GM12875 (cell line): ENCODE data around the gene SLC19A1.

ENCODE experiments used
- H3K4me3 ChIP-seq: one replicate; pipeline ENCODE4 v1.5.1; 2011; ENCODE audit warnings: low read depth, low read length, control low read depth
- CTCF ChIP-seq: IDR thresholded peaks from 2 replicates; pipeline ENCODE4 v1.5.1; 2011; ENCODE audit warnings: low read depth, mild to moderate bottlenecking, control low read depth, inconsistent platforms, low read length, moderate library complexity, borderline replicate concordance; ENCODE audit not compliant: insufficient read depth

SLC19A1 gene

GRCh38 chr21:45471525-45472221 is 70.6 kb downstream of the SLC19A1 start:
- no peak for TF ChIP-seq CTCF
- H3K4me3 ChIP-seq = no peak overlapping the region

DNA sequence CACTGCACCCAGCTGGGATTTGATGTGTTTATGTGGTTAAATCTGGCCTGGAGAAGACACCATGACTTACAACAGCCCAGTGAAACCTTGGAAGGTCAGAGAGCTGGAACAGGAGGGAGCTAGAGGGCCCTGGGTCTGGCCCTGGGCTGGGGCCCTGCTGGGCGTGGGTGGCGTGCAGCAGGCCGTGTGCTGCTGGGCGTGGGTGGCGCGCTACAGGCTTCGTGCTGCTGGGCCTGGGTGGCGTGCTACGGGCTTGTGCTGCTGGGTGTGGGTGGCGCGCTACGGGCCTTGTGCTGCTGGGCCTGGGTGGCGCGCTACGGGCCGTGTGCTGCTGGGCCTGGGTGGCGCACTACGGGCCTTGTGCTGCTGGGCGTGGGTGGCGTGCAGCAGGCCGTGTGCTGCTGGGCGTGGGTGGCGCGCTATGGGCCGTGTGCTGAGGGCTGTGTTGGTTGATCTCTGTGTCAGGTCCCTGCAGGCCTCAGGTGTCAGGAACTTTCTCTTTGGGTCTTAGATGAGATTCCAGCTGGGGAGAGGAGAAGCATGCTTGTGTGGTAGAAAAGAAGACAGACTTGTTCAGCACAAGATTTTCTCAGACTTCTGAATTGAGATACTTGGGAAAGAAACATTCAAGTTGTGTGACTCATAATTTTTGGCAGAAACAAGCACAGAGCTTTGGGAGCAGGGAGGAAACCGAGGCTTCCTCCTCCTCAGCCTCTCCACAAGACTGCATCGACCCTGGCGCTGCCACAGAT is 71.3 kb downstream of the SLC19A1 start:
- no peak for TF ChIP-seq CTCF
- H3K4me3 ChIP-seq = no peak overlapping the region

GRCh38 chr21:45470087-45470515 is 72.1 kb downstream of the SLC19A1 start:
- TF ChIP-seq CTCF = no peak
- no peak overlapping the region for H3K4me3 ChIP-seq

- TF ChIP-seq CTCF = no peak
- H3K4me3 ChIP-seq = no peak overlapping the region
Observed at GRCh38 chr21:45469273-45470086, 72.8 kb downstream of the SLC19A1 start.

GRCh38 chr21:45468971-45469272 is 73.3 kb downstream of the SLC19A1 start:
- no peak for TF ChIP-seq CTCF
- H3K4me3 ChIP-seq = no peak overlapping the region

DNA sequence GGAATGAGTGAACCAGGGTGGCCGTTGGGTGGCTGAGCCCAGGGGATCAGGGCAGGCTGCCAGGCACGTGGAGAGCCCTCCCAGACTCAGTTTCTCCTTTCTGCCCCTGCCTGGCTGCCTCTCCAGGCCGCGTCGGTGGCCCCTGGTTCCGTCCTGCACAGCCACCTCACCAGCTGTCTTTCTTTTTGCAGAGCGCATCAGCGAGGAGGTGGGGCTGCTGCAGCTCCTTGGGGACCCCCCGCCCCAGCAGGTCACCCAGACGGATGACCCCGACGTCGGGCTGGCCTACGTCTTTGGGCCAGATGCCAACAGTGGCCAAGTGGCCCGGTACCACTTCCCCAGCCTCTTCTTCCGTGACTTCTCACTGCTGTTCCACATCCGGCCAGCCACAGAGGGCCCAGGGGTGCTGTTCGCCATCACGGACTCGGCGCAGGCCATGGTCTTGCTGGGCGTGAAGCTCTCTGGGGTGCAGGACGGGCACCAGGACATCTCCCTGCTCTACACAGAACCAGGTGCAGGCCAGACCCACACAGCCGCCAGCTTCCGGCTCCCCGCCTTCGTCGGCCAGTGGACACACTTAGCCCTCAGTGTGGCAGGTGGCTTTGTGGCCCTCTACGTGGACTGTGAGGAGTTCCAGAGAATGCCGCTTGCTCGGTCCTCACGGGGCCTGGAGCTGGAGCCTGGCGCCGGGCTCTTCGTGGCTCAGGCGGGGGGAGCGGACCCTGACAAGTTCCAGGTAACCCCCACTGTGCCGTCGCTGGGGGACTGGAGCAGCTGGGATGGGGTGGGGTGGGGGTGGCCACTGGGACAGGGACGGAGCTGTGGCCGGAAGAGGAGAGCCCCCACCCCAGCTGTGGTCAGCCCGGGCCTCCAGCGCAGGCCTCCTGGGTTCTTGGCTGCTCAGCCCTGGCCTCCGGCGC is 73.9 kb downstream of the SLC19A1 start:
- H3K4me3 ChIP-seq = no peak overlapping the region
- TF ChIP-seq CTCF = no peak
